ENCODE data around the gene PIGU. TPM values are rescaled to one million over a fixed set of nuclear protein-coding genes. Genes with fewer than 3 reads are reported as not detected.
A peak's percentile ranks its signal among the peaks of the same experiment; 100 is the strongest.

The PIGU gene
- total and polyA plus RNA-seq, 2 donors (not counting 1 experiment from before 2014, with no cell fraction given), result 12.0 to 19.3 TPM

- ATAC-seq (ENCODE audit: low read depth) (no peak), DNase-seq (no peak)
- peaks cover 0 to under 1% (median 0%) of the 10 kb centered on the region in 4 experiments for H3K27me3 ChIP-seq (replicated peaks in 1 of 4; ENCODE audit: control extremely low read depth in 1 of 4, control insufficient read depth in 3 of 4, insufficient read depth in 4 of 4, low read length in 3 of 4)
- no peak overlapping the region for H3K4me2 ChIP-seq (replicated peaks; ENCODE audit: low read depth, low read length, poor library complexity, severe bottlenecking)
- H3K4me3 ChIP-seq (ENCODE audit: control extremely low read depth in 1 of 5, extremely low read depth in 1 of 5, insufficient read depth in 1 of 5, low read depth in 2 of 5, low read length in 4 of 5), result no peak overlapping the region
- H2AFZ ChIP-seq (ENCODE audit: insufficient read depth, low read depth, low read length, poor library complexity, severe bottlenecking), result no peak overlapping the region
- peak overlapping the region; percentile 10 for H3K4me3 Mint-ChIP-seq
- peaks cover 5% of the 10 kb centered on the region for H3K27me3 Mint-ChIP-seq
- H3K27ac Mint-ChIP-seq, result no peak overlapping the region
- peaks cover 36% of the 10 kb centered on the region for H3K4me1 Mint-ChIP-seq
- H3K9me3 ChIP-seq (ENCODE audit: control extremely low read depth in 1 of 3, control insufficient read depth in 2 of 3, insufficient read depth in 1 of 3, low read length in 2 of 3), result no peaks in the 10 kb centered on the region
- ChIA-PET CTCF (interaction anchor here (0.9 to 4.5 kb wide), 14 partner anchors 9 to 395 kb away, joined by 3 to 69 read pairs (median 6); partner anchors contain the start of genes MAP1LC3A and PIGU), POLR2A (interaction anchor here (0.6 kb wide), 1 partner anchor 27 kb away, joined by 3 read pairs; no protein-coding TSS in a partner anchor)
- no peaks in the 10 kb centered on the region for H3K36me3 ChIP-seq (replicated peaks in 1 of 2; ENCODE audit: control extremely low read depth in 1 of 2, control insufficient read depth in 1 of 2, extremely low read depth in 1 of 2, insufficient read depth in 2 of 2, low read length in 1 of 2)
- WGBS (ENCODE audit: insufficient coverage), result no CpG with 5 or more reads among the region's 3 CpGs
- no peak for TF ChIP-seq EZH2 (IDR thresholded peaks at IDR 0.05; ENCODE audit: borderline replicate concordance, insufficient read depth, low read depth, low read length, poor library complexity, severe bottlenecking)
- no peak for TF ChIP-seq CTCF (IDR thresholded peaks at IDR 0.05)
- no peaks in the 10 kb centered on the region for H3K9me3 Mint-ChIP-seq (ENCODE audit: insufficient read depth)
- peaks cover 7% of the 10 kb centered on the region for H4K20me1 ChIP-seq (ENCODE audit: control insufficient read depth, insufficient read depth, low read length, poor library complexity, severe bottlenecking)
- no peak overlapping the region for H3K9ac ChIP-seq (ENCODE audit: low read length)
- no peaks in the 10 kb centered on the region for H3K79me2 ChIP-seq (ENCODE audit: control insufficient read depth, insufficient read depth, low read length)
- peaks cover 23 to 34% of the 10 kb centered on the region in 2 donors for H3K4me1 ChIP-seq (ENCODE audit: control insufficient read depth in 2 of 2, insufficient read depth in 2 of 2, low read length in 2 of 2)
- intact Hi-C loops (cut with micrococcal nuclease), result loop anchor here (10.0 kb wide), 3 partner anchors 118 to 712 kb away; partner anchors contain the start of genes EDEM2, NCOA6 and RALY
- no peak overlapping the region for H3K27ac ChIP-seq (ENCODE audit: low read length in 2 of 2)
Observed at GRCh38 chr20:34706912-34707784, 30.3 kb upstream of the PIGU start.
